Mononuclear cell (primary cell): Measurements from ENCODE around the gene ITPRID2. TPM values are rescaled to one million over a fixed set of nuclear protein-coding genes. Genes with fewer than 3 reads are reported as not detected.

Source experiments
- total RNA-seq: library from RNA; depleted of rRNA; stranded (reverse); fragments of >200 nt; gene quantifications from one replicate; pipeline ENCODE4 v1.2.3, GENCODE V29; 2012

Gene ITPRID2
- total RNA-seq, 1 donor, result 96.4 TPM

Other genes starting within 250 kb of the ITPRID2 start
- gene CERKL, start 234.6 kb upstream of the ITPRID2 start, total RNA-seq, result 0.21 TPM
- not detected for gene NEUROD1, start 211.2 kb upstream of the ITPRID2 start, total RNA-seq
- gene PPP1R1C, start 94.1 kb downstream of the ITPRID2 start, total RNA-seq, result not detected